Hepatic stellate cell (primary cell): ENCODE measurements around the gene FAM210B.
"Not testable (repeated sequence)": the region's sequence is repeated elsewhere in the genome, so short reads cannot be mapped to it uniquely, and the experiment has no call there.

Experiments
- DNase-seq: peaks from one replicate; pipeline ENCODE4 v3.0.0; 2011; ENCODE audit warnings: low spot score

FAM210B gene, protein sequence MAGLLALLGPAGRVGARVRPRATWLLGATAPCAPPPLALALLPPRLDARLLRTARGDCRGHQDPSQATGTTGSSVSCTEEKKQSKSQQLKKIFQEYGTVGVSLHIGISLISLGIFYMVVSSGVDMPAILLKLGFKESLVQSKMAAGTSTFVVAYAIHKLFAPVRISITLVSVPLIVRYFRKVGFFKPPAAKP

GRCh38 chr20:56358600-56359211 is at the start of gene FAM210B:
FAM210B (plus strand) TSS chr20:56358974; CDS start chr20:56359006, 32 bp downstream.
- DNase-seq: peak; percentile 93

- no peak for DNase-seq
Measured at GRCh38 chr20:56316051-56316450, 42.7 kb upstream of the FAM210B start.

GRCh38 chr20:56316483-56316882 is 42.3 kb upstream of the FAM210B start:
- no peak for DNase-seq

DNA sequence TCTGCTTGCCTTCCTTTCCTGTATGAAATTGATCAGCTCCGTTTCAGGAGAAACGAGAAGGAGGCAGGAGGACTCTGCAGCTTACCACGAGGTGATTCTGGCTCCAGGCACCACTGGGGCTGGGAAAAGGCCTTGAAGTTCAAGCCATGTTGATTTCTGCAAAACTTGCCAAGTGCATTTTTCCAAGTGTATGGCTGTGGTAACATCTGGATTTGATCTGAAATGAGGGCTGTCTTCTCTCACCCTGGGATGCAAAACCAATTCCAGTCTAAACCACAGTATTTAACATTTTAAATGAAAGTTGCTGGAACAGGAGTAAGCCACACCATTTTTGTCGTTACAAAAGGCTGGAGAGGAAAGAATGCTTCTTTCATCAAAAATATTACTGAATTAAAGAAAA is 36.1 kb upstream of the FAM210B start:
- no peak for DNase-seq

DNA sequence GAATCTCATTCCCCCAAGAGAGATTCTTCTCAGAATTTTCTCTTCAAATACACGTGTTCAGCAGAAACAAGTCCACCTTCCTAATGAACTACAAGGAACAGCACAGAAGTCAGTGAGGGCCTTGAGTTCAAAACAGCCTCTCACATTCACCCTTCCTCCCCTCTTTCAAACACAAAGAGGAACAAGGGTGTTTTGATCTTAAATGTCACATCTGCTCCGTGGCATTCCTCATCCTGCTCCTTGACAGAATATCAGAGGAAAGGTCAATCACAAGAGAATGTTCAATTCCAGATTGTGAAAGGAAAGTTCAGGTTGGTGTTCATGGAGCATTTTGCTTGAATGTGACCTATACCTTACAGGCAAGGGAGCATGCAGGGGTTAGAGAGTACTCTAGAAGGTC is 35.6 kb upstream of the FAM210B start:
- DNase-seq: no peak

DNA sequence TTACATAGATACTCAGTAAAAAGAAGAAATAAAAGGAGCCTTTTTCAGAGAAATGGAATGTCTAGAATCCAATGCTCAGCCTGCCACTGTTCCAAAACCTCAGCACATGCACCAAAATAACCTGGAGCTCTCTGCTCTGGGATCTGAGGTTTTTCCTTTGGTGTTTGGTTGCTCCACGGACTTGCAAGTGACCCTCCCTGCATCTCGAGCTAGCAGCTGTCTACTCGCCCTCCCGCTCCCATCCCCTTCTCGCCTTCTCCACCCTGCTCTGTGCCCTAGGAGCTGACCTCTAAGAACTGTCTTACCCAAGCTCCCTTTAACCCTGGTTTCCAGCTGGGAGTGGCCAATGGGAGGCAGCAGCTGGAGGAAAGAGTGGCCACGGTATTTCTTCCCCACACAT is 35.1 kb upstream of the FAM210B start:
- DNase-seq: no peak

GRCh38 chr20:56324806-56325205 is 34.0 kb upstream of the FAM210B start:
- DNase-seq: no peak

DNA sequence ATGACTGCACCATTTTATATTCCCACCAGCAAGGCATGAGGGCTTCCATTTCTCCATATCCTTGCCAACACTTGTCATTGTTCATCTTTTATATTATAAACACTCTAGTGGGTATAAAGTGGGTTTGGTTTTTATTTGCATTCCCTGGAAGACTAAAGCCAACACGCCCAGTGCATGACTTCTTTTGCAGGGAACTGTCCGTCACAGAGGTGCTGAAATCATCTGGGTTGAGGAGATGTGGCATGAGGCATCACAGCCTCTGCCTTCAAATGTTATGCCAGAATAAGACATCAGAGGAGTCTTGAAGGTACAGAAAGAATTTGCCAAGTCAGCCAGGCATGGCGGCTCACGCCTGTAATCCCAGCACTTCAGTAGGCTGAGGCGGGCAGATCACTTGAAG is 29.9 kb upstream of the FAM210B start:
- no peak for DNase-seq

GRCh38 chr20:56336709-56337108 is 22.1 kb upstream of the FAM210B start:
- not testable (repeated sequence) for DNase-seq

DNA sequence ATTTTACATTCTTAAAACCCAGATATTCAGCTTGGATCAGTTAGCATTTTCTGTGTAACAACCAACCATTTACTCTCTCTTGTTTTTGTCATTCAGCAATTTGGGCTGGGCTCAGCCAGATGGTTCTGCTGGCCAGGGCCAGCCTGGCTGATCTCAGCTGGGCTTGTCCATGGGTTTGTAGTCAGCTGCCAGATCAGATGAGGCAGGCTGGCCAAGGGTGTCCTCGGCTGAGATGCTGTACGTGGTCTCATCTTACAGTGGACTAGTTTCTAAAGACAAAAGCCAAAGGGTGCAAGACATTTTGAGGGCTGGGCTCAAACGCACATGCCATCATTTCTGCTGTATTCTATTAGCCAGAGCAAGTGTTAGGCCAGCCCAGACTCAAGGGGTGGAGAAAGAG is 16.0 kb upstream of the FAM210B start:
- DNase-seq: no peak

DNA sequence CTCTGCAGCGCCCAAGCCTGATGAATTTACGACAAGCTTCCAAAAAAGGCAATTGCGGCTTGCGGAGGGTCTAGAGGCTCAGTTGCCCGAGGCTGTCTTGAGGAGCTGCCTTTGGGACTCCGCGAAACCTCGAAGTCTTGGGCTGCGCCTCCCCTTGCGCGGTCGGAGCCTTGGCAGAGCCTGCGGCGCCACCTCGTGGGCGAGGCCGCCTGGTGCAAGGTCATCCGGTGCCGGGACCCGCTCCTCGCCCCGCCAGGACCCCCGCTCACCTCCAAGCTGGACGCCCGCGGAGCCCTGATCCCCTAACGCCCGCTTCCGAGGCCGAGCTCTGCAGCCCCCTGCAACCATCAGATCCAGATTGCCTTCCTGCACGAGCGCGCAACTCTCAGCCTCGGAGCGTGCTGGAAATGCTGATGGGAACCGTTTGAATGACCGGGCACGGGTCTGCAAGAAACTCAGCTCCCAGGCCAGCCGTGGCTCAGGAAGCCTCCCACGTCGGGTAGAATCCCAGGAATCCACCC is 14.9 kb upstream of the FAM210B start:
- peak; percentile 59 for DNase-seq

- no peak for DNase-seq
Measured at GRCh38 chr20:56345911-56346310, 12.9 kb upstream of the FAM210B start.

GRCh38 chr20:56347628-56348304 is 11.0 kb upstream of the FAM210B start:
- no peak for DNase-seq

DNA sequence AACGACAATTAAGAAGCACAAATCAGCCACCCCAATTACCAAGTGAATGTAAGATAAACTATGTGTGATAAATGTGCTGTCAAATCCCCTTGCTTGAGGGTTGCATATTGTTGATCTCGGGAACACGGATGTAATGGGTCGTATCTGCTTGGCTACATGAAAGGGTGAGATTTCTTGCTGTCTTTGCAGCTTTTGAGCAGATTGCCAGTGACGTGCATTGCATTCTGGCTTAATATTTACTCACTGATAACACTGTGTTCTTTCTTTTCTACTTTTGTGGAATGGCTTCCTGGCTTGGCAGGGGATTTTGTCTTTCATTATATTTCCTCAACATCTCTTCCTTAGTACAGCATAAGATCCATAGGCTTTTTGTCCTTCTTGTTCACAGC is 10.5 kb upstream of the FAM210B start:
- no peak for DNase-seq

- no peak for DNase-seq
Measured at GRCh38 chr20:56348746-56349145, 10.0 kb upstream of the FAM210B start.

DNA sequence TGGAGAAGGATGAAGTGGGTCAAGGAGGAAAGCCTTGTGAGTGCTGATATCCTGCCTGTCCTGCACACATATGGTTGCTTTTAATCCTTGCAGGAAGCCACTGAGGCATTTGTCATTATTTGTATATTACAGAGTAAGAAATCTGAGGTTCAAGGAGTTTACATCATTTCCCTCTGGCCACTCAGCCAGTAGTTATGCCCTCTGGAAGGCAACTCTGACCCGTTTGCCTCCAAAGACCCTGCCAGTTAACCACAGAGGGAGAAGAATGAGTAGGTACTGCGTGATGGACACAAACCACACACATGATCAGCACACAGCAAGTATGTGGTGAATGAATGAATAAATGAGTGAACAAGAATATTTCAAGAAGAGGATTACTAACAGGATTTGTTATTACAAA is 7.9 kb upstream of the FAM210B start:
- DNase-seq: no peak

DNA sequence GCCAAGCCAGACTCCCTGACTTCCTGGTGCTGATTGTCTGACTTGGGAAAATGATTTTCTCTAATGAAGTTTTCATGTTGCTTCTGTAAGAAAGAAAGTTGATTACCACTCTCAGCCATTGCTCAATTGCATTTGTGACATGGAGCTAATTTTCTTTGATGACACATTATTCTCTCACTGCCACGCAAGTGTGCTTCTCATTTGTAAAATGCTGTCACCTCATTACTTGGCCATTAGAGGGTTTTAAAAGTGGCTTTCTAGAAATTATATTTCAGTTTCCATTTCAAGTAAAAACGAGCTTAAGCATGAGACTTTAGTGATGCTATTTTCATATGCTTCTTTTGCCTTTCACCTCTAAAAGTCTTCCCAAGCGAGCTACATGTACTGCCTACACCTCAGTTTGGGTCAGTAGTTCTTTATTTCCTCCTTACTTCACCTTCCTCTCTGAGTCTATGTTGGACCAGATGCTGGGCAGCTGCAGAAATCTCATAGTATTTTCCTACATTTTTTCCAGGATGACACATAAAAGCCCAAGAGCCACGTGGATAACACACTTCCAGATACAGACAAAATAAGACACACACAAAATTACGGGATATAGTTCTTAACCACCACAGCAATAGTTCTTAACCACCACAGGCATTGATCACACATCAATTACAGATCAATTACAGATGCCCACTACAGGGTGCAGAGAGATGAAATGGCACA is 6.3 kb upstream of the FAM210B start:
- no peak for DNase-seq

- no peak for DNase-seq
Measured at GRCh38 chr20:56353356-56353755, 5.4 kb upstream of the FAM210B start.

DNA sequence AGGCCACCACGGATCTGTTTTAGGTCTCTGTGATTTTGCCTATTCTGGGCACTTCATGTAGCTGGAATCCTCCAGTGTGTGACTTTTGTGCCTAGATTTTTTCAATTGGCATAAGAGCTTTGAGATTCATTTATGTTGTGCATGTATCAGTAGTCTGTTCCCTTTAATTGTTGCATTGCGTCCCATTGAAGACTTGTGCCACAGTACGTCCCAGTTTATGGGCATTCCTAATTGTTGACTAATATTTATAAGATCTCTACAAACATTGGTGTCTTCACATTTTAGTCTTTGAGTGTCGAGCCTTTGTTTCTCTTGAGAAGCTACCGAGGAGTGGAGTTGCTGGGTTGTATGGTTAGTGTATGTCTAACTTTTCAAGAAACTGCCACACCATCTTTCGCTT is 704 bp upstream of the FAM210B start:
- no peak for DNase-seq

DNA sequence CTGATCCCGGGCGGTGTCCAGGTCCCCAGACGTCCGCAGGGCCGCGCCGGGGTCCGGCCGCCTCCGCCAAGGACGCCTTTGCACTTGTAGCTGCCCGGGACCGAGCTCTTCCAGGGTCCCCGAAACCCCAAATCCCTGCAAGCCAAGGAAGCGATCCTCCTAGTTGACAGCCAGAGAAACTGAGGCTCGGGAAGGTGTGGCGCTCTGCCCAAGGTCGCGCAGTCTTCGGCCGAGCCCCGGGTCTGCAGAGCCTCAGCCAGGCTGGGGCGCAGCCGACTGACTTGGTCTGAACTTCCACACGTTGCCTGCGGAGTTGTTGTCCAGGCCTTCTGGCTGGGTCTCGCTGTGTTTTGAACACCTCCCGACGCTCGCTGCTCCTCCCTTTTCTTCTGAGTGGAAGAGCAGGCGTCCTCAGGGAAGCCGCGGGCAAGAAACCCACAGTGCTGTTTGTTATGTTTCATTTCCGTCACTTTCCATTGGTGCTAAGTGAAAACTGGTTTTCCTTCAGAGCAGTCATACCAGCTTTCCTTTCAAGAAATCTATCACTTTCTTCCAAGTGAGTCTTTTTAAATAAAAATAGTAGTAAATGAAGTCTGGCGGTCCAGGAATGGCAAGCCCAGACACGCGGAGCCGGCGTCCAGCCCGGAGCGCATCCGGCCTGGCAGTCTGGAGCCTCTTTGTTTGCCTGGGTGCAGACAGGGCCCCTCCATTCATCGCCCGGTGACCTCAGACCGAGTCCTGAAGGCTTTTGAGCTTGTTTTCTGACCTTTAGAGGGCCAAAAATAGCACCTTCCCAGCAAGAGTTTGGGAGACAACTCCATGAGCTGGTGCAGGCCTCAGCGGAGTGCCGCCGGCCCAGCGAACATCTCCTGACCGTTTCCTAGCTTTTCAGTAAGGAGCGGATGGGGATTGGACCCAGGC is 698 bp downstream of the FAM210B start:
- peak; percentile 67 for DNase-seq

DNA sequence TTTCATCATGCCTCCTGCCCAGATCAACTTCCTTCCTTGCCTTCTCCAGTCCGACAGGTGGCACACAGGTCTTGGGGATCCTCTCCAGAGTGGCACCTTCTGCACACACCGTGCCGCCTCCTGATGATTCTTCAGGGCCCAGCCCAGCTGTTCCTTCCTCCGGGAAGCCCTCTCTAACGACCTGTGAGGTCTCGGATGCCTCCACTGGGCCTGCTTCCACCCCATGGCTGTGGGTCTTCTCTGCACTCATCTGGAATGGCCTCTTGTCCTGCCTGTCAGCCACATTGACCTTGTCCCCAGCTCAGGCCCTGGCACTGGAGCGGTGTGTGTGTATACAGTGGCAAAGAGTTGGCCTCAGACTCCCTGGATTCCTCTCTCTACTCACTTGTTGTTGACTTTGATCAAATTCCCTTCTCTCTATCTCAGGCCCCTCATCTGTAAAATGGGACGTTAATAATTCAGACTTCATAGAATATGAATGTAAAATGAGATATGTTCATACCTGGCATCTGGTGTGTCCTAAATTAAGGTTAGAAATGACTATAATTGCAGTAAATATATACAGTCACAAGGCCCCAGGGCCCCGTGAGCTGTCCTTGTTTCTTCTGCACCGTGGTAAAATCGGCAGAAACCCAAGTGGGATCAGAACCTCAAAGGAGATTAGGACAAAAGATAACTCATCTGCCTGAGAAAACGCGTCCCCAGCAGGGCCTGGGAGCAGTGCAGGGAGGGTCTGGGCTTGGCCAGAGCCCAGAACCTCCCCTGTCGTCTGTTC is 1.5 kb downstream of the FAM210B start:
- peak; percentile 36 for DNase-seq
